Dermis blood vessel endothelial cell (primary cell): Measurements from ENCODE around the gene ZMYM4. TPM values are rescaled to one million over a fixed set of nuclear protein-coding genes. Genes with fewer than 3 reads are reported as not detected.
"Not testable (repeated sequence)": the region's sequence is repeated elsewhere in the genome, so short reads cannot be mapped to it uniquely, and the experiment has no call there.

Experiments used
- DNase-seq: peaks from one replicate; pipeline ENCODE4 v3.0.0; 2010
- total RNA-seq: library from RNA; depleted of rRNA; stranded (reverse); fragments of >200 nt; gene quantifications from 2 replicates; pipeline ENCODE4 v1.2.3, GENCODE V29; 2014

Gene ZMYM4
- total RNA-seq, 1 donor from 2014 or later, result 36.2 TPM

DNA sequence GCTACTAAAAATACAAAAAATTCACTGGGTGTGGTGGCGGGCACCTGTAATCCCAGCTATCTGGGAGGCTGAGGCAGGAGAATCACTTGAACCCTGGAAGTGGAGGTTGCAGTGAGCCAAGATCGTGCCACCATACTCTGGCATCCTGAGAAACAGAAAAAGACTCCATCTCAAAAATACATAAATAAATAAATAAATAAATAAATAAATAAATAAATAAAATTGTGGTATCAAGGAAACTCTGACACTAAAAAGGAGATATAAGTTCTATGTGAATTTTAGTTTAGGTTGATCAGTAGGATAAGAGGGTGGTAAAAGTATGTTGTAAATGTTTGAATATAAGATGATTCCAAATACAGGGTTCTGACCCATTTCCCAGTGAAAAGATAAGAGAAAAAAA is 63.1 kb downstream of the ZMYM4 start:
- not testable (repeated sequence) for DNase-seq

- no peak for DNase-seq
Measured at GRCh38 chr1:35334485-35334884, 66.0 kb downstream of the ZMYM4 start.

DNA sequence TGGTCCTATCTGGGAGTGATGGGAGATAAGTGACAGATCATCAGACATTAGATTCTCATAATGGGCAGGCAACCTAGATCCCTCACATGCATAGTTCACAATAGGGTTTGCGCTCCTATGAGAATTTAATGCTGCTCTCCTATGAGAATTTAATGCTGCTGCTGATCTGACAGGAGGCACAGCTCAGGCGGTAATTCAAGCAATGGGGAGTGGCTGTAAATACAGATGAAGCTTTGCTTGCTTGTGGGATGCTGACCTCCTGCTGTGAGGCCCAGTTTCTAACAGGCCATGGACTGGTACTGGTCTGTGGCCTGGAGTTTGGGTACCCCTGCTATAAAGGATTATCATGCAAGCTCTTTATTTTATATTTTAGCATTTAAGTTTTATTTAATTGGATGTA is 72.0 kb downstream of the ZMYM4 start:
- DNase-seq, result no peak

DNA sequence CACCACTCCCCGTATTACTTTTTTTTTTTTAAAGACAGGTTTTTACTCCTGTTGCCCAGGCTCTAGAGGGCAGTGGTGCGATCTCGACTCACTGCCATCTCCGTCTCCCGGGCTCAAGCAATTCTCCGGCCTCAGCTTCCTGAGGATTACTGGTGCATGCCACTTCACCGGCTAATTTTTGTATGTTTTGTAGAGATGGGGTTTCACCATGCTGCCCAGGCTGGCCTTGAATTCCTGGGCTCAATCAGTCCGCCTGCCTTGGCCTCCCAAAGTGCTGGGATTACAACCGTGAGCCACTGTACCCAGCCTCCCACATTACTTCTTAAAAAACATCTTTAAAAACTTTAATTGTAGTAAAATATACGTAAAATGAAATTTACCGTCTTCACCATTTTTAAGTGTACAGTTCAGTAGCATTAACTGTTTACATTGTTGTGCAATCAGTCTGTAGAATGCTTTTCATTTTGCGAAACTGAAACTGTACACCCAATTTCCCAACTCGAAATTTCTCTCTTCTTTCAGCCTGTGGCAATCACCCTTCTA is 77.0 kb downstream of the ZMYM4 start:
- DNase-seq, result no peak

GRCh38 chr1:35350872-35351271 is 82.4 kb downstream of the ZMYM4 start:
- no peak for DNase-seq

GRCh38 chr1:35359995-35360394 is 91.5 kb downstream of the ZMYM4 start:
- DNase-seq, result no peak

DNA sequence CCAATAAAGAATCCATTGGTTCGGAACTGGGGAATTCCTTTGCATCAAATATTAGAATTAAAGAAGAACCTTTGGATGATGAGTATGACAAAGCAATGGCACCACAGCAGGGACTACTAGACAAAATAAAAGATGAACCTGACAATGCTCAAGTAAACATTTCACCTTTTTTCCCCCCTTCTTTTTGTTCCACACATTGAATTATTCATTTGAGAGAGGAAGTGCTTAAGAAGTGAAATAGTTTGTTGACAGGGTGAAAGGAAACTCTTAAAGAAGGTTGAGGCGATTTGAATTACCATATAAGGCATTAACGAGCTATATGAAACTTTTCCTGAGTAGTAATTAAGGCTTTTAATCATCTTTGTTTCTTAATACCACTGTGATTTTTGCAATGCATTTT is 93.1 kb downstream of the ZMYM4 start:
- peak; percentile 41 for DNase-seq

DNA sequence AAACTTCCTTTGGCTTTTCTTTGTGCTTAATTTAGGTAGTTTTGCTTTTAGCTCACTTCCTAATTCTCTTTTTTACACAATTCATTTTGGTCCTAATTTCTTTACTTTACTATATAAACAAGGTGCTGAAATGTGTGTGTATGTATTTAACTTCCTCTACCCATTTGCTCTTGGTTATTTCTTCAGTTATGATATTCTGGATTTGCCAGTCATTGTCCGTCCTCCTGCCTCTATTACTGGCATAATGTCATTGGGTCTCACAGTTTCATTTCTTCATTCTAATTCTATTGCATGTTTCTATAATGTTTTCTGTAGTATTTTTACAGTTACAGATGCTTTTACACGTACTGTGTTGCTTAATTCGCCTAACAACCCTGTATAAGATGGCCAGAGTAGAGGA is 96.2 kb downstream of the ZMYM4 start:
- DNase-seq, result no peak

DNA sequence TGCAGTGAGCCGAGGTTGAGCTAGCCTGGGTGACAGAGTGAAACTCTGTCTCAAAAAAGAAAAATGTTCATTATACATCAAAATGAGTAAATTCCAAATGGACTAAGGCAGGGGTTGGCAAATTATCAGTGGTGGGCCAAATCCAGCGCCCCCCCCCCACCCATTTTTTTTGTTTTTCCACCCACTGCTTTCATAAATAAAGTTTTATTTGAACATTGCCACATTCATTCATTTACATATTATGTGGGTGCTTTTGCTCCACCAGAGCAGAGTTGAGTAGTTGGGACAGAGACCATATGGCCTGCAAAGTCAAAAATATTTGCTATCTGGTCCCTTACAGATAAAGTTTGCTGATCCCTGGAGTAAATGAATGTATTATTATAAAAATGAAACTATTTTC is 99.4 kb downstream of the ZMYM4 start:
- no peak for DNase-seq

DNA sequence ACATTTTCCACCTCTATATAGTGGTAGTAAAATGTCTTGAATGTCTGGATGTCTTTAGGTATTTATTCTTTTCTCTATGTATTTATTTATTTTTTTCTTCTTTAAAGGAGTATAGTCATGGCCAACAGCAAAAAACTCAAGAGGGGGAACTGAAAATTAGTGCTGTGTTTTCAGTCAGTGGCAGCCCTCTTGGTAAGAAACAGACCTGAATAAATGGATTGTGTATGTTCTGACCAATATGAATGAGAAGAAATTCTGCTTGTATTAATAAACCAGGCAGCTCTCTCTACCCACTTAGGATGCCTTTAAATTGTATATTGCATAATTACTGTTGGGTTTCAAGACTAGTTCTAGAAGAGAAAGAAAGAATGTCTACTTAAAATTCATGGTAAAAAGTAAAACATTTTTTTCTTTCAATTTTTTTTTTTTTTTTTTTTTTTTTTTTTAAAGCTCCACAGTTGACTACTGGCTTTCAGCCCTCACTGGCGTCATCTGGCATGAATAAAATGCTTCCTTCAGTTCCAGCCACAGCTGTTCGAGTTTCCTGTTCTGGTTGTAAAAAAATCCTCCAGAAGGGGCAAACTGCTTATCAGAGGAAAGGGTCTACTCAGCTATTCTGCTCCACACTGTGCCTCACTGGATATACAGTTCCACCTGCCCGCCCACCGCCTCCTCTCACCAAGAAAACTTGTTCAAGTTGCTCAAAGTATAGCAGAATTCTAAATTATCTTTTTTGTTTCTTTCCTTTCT is 101.6 kb downstream of the ZMYM4 start:
- peak; percentile 96 for DNase-seq

DNA sequence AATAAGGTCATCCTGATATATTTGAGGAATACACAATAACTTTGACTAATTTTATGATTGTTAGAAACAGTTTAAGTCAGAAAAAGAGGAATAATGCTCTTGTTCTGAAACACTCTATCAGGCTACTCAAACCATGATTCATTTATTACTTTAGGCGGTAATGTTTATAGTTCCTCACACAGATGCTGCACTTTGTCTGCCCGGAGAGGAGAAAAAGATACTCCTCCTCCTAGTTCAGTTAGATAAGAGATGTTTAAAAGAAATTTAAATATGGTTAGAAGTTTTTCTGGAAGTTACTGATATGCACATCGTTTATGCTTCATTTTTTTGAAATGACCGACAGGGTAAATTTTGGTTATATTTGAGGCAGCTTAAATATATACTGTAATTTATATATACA is 103.0 kb downstream of the ZMYM4 start:
- no peak for DNase-seq

DNA sequence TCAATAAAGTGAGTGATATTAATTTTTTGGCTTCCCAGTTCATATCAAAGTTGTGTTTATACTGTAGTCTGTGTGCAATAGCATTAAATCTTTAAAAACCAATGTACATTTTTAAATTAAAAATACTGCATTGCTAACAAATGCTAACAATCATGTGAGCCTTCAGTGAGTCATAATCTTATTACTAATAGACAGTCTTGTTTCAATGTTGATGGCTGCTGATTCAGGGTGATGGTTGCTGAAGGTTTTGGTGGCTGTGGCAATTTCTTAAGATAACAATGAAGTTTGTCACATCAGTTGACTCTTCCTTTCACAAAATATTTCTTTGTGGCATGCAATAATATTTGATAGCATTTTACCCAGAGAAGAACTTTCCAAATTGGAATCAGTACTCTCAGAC is 109.0 kb downstream of the ZMYM4 start:
- DNase-seq, result peak; percentile 21

- DNase-seq, result no peak
Measured at GRCh38 chr1:35379317-35380000, 111.0 kb downstream of the ZMYM4 start.

DNA sequence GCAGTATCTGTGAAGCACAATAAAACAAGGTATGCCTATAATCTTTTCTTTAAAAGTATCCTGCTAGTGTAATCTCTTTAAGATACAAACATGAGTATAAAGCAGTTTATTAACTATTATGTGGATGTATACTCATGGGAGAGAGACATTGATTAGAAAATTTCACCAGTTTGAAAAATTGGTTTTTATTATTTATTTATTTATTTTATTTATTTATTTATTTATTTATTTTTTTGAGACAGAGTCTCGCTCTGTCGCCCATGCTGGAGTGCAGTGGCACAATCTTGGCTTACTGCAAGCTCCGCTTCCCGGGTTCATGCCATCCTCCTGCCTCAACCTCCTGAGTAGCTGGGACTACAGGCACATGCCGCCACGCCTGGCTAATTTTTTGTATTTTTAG is 111.6 kb downstream of the ZMYM4 start:
- not testable (repeated sequence) for DNase-seq

DNA sequence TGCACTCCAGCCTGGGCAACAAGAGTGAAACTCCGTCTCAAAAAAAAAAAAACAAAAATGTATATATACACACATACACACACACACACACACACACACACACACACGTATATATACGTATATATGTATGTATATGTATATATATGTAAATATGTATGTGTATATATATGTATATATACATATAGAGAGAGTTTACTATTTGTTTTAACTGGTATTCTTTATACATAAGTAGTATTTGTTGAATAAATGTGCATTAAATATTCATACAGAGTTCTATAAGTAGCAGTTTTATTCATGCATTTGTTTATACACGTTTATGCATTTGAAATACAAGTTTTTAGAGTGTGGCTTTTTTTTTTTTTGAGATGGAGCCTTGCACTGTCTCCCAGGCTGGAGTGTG is 113.6 kb downstream of the ZMYM4 start:
- DNase-seq, result no peak

GRCh38 chr1:35386290-35386689 is 117.8 kb downstream of the ZMYM4 start:
- DNase-seq, result no peak

- no peak for DNase-seq
Measured at GRCh38 chr1:35386959-35387358, 118.5 kb downstream of the ZMYM4 start.

- no peak for DNase-seq
Measured at GRCh38 chr1:35390600-35391494, 122.3 kb downstream of the ZMYM4 start.

GRCh38 chr1:35394386-35394785 is 125.9 kb downstream of the ZMYM4 start:
- no peak for DNase-seq

- no peak for DNase-seq
Measured at GRCh38 chr1:35398739-35399138, 130.2 kb downstream of the ZMYM4 start.

GRCh38 chr1:35401049-35401448 is 132.5 kb downstream of the ZMYM4 start:
- DNase-seq, result no peak

DNA sequence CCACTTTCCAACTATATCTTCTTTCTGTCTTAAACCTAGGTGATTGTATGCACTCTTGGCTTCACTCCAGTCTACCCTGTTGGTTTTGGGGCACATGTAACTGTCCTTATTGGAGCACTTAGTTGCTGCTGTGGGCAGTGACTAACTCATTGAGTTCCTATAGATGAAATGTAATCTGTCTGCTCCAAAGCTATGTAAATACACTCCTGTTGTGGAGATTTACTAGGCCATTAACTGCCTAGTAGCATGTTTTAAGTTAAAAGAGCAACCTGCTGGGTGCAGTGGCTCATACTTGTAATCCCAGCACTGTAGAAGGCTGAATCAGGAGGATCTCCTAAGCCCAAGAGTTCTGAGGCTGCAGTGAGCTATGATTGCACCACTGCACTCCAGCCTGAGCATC is 137.6 kb downstream of the ZMYM4 start:
- no peak for DNase-seq

- no peak for DNase-seq
Measured at GRCh38 chr1:35407743-35408142, 139.2 kb downstream of the ZMYM4 start.
